Cardiac fibroblast (primary cell): Measurements from ENCODE around the gene ZHX3.
A peak's percentile ranks its signal among the peaks of the same experiment; 100 is the strongest.
"Not testable (repeated sequence)": the region's sequence is repeated elsewhere in the genome, so short reads cannot be mapped to it uniquely, and the experiment has no call there.

Source experiments
- DNase-seq, 2 donors: peaks; one replicate each; pipeline versions ENCODE4 v3.0.0 to v3.0.0-alpha.2; 2010; ENCODE audit warnings: low read depth in 2 of 2
- H3K4me3 ChIP-seq, 2 donors: replicated peaks in 1 of 2; 1 replicate in 1 of 2; 2 replicates in 1 of 2; pipeline ENCODE4 v1.5.1; 2011; ENCODE audit warnings: low read depth in 2 of 2, low read length in 2 of 2, mild to moderate bottlenecking in 2 of 2, moderate library complexity in 1 of 2
- TF ChIP-seq, protein P1 (sequence below): IDR thresholded peaks from one replicate; pipeline ENCODE4 v1.5.1; 2011; ENCODE audit warnings: low read depth, mild to moderate bottlenecking, low read length, inconsistent platforms

ZHX3 gene

DNA sequence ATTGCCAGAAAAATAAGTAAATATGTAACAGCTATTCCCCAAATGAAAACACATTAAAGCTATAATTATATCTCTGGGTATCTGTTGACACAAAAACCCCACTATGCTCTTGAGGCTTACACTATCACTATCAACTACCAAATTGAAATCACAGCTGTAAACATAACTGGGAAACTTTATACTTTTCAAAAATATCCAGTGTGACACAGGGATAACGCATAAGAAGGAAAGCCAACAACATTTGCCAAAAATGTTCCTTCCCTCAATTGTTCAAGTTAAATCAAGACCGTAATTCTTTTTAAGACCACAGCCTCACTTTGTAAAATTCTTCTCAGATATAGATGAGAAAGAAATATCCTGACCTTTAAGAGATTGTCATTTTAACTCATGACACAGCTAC lies 3.1 kb downstream of the ZHX3 start:
- TF ChIP-seq, protein P1, sequence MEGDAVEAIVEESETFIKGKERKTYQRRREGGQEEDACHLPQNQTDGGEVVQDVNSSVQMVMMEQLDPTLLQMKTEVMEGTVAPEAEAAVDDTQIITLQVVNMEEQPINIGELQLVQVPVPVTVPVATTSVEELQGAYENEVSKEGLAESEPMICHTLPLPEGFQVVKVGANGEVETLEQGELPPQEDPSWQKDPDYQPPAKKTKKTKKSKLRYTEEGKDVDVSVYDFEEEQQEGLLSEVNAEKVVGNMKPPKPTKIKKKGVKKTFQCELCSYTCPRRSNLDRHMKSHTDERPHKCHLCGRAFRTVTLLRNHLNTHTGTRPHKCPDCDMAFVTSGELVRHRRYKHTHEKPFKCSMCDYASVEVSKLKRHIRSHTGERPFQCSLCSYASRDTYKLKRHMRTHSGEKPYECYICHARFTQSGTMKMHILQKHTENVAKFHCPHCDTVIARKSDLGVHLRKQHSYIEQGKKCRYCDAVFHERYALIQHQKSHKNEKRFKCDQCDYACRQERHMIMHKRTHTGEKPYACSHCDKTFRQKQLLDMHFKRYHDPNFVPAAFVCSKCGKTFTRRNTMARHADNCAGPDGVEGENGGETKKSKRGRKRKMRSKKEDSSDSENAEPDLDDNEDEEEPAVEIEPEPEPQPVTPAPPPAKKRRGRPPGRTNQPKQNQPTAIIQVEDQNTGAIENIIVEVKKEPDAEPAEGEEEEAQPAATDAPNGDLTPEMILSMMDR = no peak
- H3K4me3 ChIP-seq = no peak overlapping the region
- DNase-seq = peak in 1 of 2 donors; percentile 28

DNA sequence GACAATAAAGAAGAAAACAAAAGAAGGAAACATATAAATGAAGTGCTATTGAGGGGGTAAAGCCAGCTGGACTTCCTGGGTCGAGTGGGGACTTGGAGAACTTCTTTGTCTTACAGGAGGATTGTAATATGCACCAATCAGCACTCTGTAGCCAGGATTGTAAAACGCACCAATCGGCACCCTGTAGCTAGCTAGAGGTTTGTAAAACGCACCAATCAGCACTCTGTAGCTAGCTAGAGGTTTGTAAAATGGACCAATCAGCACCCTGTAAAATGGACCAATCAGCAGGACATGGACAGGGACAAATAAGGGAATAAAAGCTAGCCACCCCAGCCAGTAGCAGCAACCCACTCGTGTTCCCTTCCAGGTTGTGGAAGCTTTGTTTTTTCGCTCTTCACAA lies 5.5 kb downstream of the ZHX3 start:
- DNase-seq, H3K4me3 ChIP-seq: not testable (repeated sequence)

DNA sequence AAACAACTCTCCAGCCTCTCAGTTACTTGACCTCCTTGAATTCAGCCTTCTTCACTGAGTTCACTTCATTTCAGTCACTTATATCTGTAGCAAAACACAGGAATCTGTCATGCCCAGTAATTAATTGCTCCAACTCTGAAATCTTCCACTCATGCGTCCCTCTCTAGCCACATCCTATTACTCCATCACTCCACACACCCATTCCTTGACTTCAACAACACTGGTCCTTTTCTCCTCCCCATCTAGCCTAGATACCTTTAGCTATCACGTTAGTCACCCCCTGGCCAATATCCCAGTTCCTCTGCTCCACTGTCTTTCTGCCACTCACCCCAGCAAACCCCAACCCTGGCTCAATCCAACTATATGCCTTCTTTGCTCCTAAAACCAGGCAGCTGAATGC lies 7.7 kb downstream of the ZHX3 start:
- no peak overlapping the region for H3K4me3 ChIP-seq
- TF ChIP-seq, protein P1 = no peak
- DNase-seq = peak; percentile 75

DNA sequence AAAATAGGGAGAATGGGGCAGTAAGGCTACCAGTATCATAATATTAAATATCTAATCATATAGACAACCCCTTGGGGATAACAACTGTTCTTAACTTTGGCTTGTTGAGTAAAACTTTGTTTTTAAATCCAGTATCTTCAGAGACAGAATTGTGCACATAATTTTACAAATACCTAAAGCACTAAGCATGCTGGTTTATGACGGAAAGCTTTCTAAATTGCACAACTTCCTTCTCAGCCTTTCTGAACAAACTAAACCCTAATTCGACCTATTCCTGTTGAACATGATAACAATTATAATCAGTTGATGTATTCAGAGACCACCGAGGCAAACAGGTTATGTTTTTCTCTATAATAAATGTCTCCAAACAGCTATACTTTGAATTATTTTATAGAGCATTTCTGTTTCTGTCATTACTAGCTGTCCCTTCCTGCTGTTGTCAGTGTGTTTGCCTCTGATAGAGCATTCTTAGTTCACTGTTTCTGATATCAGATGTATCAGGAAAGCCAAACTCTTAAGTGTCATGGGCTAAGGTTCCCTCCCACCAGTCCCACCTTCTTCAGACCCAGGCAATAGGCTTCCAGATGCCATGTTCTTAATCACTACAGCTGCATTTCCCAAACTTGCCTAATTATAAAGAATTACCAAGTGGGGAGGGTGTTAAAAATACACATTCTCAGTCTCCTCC lies 8.7 kb downstream of the ZHX3 start:
- peak; percentile 80 to 84 for DNase-seq
- H3K4me3 ChIP-seq = no peak overlapping the region
- TF ChIP-seq, protein P1 = no peak

DNA sequence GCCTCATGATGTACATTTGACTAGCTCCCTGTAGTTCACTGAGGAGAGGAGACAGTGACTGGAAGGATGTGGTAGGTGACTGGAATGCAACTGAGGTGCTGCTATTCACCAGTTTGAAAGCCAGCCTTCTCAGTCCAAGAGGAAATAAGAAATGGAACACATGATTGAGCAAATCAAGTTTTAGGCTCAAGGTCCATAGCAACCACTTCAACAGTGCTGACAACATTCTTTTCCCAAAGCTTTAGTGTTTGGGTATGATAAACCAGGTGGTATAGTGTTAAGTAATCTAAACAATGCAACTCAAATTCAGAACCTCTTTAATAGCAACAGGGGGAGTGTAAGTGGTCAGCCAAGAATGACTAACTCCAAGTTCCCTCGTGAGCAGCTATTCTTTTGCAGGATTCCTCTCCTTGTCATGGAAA lies 9.2 kb downstream of the ZHX3 start:
- TF ChIP-seq, protein P1 = no peak
- peak; percentile 90 to 95 for DNase-seq
- H3K4me3 ChIP-seq = no peak overlapping the region

DNA sequence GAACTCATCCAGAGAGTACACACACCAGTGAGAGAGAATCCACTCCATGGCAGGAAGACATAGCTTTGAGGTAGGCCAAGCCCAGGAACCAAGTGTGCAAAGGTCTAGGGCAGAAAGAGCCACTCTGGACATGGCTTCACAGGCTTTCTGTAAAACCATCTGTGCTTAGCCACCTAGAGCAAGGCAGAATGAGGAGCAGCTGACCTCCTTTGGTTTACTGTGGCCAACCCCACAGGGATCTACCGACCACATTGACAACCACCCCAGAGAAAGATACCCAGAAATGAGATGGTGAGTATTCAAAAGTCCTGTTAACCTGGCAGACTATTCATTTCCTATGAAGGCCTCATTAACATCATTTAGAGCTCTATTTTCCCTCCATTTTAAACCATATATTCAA lies 10.5 kb downstream of the ZHX3 start:
- no peak for DNase-seq
- TF ChIP-seq, protein P1 = no peak
- H3K4me3 ChIP-seq = no peak overlapping the region

DNA sequence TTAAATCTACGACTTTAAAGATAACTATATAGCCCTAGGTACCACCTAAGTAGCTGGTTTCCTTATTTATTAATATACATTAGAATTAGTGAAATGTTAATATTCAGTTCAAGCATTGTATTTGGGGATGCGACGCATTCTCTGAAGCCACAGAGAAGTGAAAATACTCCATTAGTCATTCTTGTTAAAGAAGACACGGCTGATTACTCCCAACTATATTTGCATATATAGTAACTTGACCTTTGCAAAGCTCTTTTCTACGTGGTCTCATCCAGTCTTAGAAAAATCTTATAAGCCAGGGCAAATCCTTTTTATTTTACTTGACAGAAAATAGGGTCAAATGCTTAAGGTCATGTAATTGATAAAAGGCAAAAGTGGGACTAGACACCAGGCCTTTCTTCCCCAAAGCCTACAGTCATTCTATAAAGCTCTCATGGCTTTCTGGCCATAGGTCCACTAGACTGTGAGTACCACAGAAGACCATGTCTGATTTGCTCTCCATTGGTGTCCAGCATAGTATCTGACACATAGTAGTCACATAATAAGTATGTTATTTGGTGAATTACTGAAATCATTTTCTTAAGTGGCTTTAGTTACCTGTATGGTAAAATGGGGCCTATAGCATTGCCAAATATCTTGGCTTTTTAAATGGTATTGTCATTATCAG lies 11.3 kb downstream of the ZHX3 start:
- H3K4me3 ChIP-seq = no peak overlapping the region
- TF ChIP-seq, protein P1 = no peak
- DNase-seq = no peak
